ENCODE measurements around the gene SLC16A11.

SLC16A11 gene

DNA sequence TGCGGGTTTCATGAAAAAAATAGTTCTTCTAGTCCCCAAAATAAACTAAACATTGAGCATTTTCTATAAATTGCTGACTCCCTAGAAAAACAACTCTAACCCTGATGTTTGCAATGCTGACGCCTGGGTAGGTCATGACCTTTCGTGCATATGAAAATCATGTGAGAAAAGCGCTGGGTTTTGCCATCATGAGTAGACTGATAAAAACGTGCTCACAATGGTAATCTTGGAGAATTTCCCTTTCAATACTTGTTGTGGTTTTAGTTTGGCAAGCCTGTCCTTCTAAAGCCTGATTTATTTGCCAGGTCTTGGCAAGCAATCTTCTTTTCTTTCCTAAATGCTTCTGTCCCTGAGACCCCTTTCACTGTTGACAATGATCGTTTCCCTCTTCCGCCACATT is 40.2 kb upstream of the SLC16A11 start:
- Histone ChIP-seq H3K4me2 (ENCODE audit: low read depth, low read length) (no peak overlapping the region), H4K20me1 (ENCODE audit: insufficient read depth, low read length) (no peaks in the 10 kb centered on the region), H3K36me3 (replicated peaks; ENCODE audit: insufficient read depth, low read length) (no peaks in the 10 kb centered on the region), H3K27me3 (replicated peaks; ENCODE audit: insufficient read depth, low read length) (peaks cover 76% of the 10 kb centered on the region), H3K4me1 (ENCODE audit: low read length) (peaks cover 5% of the 10 kb centered on the region; the same call in 1 of the 2 replicates), H3K27ac (ENCODE audit: low read length) (no peak overlapping the region), H3F3A (ENCODE audit: insufficient read depth, low read length) (no peaks in the 10 kb centered on the region; the same call in 1 of the 2 replicates), H3K9ac (ENCODE audit: low read length) (no peak overlapping the region), H3K79me2 (ENCODE audit: low read length) (no peaks in the 10 kb centered on the region), H3K9me3 (replicated peaks; ENCODE audit: insufficient read depth, low read length) (no peaks in the 10 kb centered on the region), H2AFZ (ENCODE audit: low read length) (no peak overlapping the region), H3K9me2 (replicated peaks; ENCODE audit: insufficient read depth, low read length) (no peaks in the 10 kb centered on the region), H3K4me3 (ENCODE audit: low read length) (no peak overlapping the region)
- peak; percentile 19 for DNase-seq
- TF ChIP-seq EZH2 (optimal IDR thresholded peaks at IDR 0.05; ENCODE audit: low read depth, low read length) = no peak

DNA sequence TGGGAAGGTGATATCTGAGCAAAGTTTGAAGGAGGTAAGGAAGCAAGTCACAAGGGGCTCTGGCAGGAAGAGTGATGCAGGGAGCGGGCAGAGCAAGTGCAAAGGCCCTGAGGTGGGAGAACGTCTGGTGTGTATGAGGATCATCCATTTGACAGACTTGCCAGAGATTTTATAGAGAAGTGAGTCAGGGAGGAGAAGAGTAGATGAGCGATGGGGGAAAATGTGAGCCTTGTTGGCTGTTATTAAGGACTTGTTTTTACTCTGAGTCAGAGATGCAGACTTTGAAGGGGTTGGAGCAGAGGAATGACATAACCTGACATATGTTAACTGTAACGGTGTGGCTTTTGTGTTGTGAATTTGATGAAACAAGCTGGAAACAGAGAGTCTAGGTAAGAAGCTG is 39.7 kb upstream of the SLC16A11 start:
- TF ChIP-seq EZH2 (optimal IDR thresholded peaks at IDR 0.05; ENCODE audit: low read depth, low read length) (no peak), EZH2phosphoT487 (IDR thresholded peaks at IDR 0.05; ENCODE audit: low read length) (no peak), CTCF (IDR thresholded peaks at IDR 0.05; ENCODE audit: low read length) (no peak)
- Histone ChIP-seq H3K27me3 (replicated peaks; ENCODE audit: insufficient read depth, low read length) (peaks cover 80% of the 10 kb centered on the region), H3F3A (ENCODE audit: insufficient read depth, low read length) (no peaks in the 10 kb centered on the region; the same call in 1 of the 2 replicates), H3K9me2 (replicated peaks; ENCODE audit: insufficient read depth, low read length) (no peaks in the 10 kb centered on the region), H3K4me2 (ENCODE audit: low read depth, low read length) (no peak overlapping the region), H3K36me3 (replicated peaks; ENCODE audit: insufficient read depth, low read length) (no peaks in the 10 kb centered on the region), H2AFZ (ENCODE audit: low read length) (no peak overlapping the region), H3K4me3 (ENCODE audit: low read length) (no peak overlapping the region), H3K9ac (ENCODE audit: low read length) (no peak overlapping the region), H3K79me2 (ENCODE audit: low read length) (no peaks in the 10 kb centered on the region), H3K27ac (ENCODE audit: low read length) (no peak overlapping the region), H4K20me1 (ENCODE audit: insufficient read depth, low read length) (no peaks in the 10 kb centered on the region), H3K9me3 (replicated peaks; ENCODE audit: insufficient read depth, low read length) (no peaks in the 10 kb centered on the region), H3K4me1 (ENCODE audit: low read length) (peaks cover 5% of the 10 kb centered on the region; the same call in 1 of the 2 replicates)
- no peak for DNase-seq

GRCh38 chr17:7081341-7082062 is 37.6 kb upstream of the SLC16A11 start:
- no peaks in the 10 kb centered on the region for H3K79me2 ChIP-seq (ENCODE audit: low read length)
- peaks cover 5% of the 10 kb centered on the region; the same call in 1 of the 2 replicates for H3K4me1 ChIP-seq (ENCODE audit: low read length)
- DNase-seq = peak; percentile 21
- H3K9me2 ChIP-seq (replicated peaks; ENCODE audit: insufficient read depth, low read length) = no peaks in the 10 kb centered on the region
- no peaks in the 10 kb centered on the region for H4K20me1 ChIP-seq (ENCODE audit: insufficient read depth, low read length)
- no peaks in the 10 kb centered on the region for H3K9me3 ChIP-seq (replicated peaks; ENCODE audit: insufficient read depth, low read length)
- H3K4me3 ChIP-seq (ENCODE audit: low read length) = no peak overlapping the region
- H3K4me2 ChIP-seq (ENCODE audit: low read depth, low read length) = no peak overlapping the region
- TF ChIP-seq CTCF (IDR thresholded peaks at IDR 0.05; ENCODE audit: low read length) = no peak
- TF ChIP-seq EZH2phosphoT487 (IDR thresholded peaks at IDR 0.05; ENCODE audit: low read length) = no peak
- TF ChIP-seq EZH2 (optimal IDR thresholded peaks at IDR 0.05; ENCODE audit: low read depth, low read length) = no peak
- H3K9ac ChIP-seq (ENCODE audit: low read length) = no peak overlapping the region
- no peak overlapping the region for H2AFZ ChIP-seq (ENCODE audit: low read length)
- no peaks in the 10 kb centered on the region for H3K36me3 ChIP-seq (replicated peaks; ENCODE audit: insufficient read depth, low read length)
- H3K27me3 ChIP-seq (replicated peaks; ENCODE audit: insufficient read depth, low read length) = peaks cover 72% of the 10 kb centered on the region
- H3F3A ChIP-seq (ENCODE audit: insufficient read depth, low read length) = no peaks in the 10 kb centered on the region; the same call in 1 of the 2 replicates
- no peak overlapping the region for H3K27ac ChIP-seq (ENCODE audit: low read length)
